Trophoblast cell (in vitro differentiated cells and primary cell): ENCODE measurements around the gene GRK6.
A peak's percentile ranks its signal among the peaks of the same experiment; 100 is the strongest.

Experiments used
- DNase-seq, 2 donors: peaks; one replicate each; pipeline ENCODE4 v3.0.0-alpha.2; 2016
- H2AFZ ChIP-seq: 2 replicates; pipeline ENCODE4 v1.6.1; 2013; ENCODE audit warnings: low read length, moderate library complexity, mild to moderate bottlenecking; ENCODE audit not compliant: insufficient read depth, poor library complexity
- H2AK5ac ChIP-seq: 2 replicates; pipeline ENCODE4 v1.6.1; 2013; ENCODE audit warnings: mild to moderate bottlenecking, low read length
- H2BK120ac ChIP-seq: 2 replicates; pipeline ENCODE4 v1.6.1; 2013; ENCODE audit warnings: low read length, mild to moderate bottlenecking, moderate library complexity; ENCODE audit not compliant: insufficient read depth, poor library complexity
- H2BK12ac ChIP-seq: 2 replicates; pipeline ENCODE4 v1.6.1; 2013; ENCODE audit warnings: mild to moderate bottlenecking, low read length, moderate library complexity
- H2BK5ac ChIP-seq: 2 replicates; pipeline ENCODE4 v1.6.1; 2013; ENCODE audit warnings: low read length, low read depth, moderate library complexity, mild to moderate bottlenecking; ENCODE audit not compliant: poor library complexity
- H3K14ac ChIP-seq: 2 replicates; pipeline ENCODE4 v1.6.1; 2013; ENCODE audit warnings: mild to moderate bottlenecking, low read length
- H3K18ac ChIP-seq: 2 replicates; pipeline ENCODE4 v1.6.1; 2013; ENCODE audit warnings: mild to moderate bottlenecking, low read length
- H3K23ac ChIP-seq: 2 replicates; pipeline ENCODE4 v1.6.1; 2013; ENCODE audit warnings: low read length
- H3K27ac ChIP-seq: 2 replicates; pipeline ENCODE4 v1.5.1; 2013; ENCODE audit warnings: low read depth, mild to moderate bottlenecking, inconsistent platforms, low read length, moderate library complexity
- H3K27me3 ChIP-seq: 2 replicates; pipeline ENCODE4 v1.6.1; 2013; ENCODE audit warnings: inconsistent platforms, mild to moderate bottlenecking, low read length, moderate library complexity; ENCODE audit not compliant: insufficient read depth
- H3K36me3 ChIP-seq, 2 experiments: 1 replicate in 1 of 2; 2 replicates in 1 of 2; pipeline ENCODE4 v1.6.1; 2013; ENCODE audit warnings: low read length in 2 of 2, mild to moderate bottlenecking in 2 of 2, moderate library complexity in 1 of 2; ENCODE audit not compliant: insufficient read depth in 2 of 2, control insufficient read depth in 1 of 2
- H3K4ac ChIP-seq: 2 replicates; pipeline ENCODE4 v1.6.1; 2013; ENCODE audit warnings: low read depth, mild to moderate bottlenecking, low read length, moderate library complexity
- H3K4me1 ChIP-seq, 2 experiments: 1 replicate in 1 of 2; 2 replicates in 1 of 2; pipeline ENCODE4 v1.6.1; 2013; ENCODE audit warnings: low read length in 2 of 2, mild to moderate bottlenecking in 2 of 2, moderate library complexity in 1 of 2; ENCODE audit not compliant: insufficient read depth in 2 of 2, control insufficient read depth in 1 of 2
- H3K4me2 ChIP-seq: 2 replicates; pipeline ENCODE4 v1.6.1; 2013; ENCODE audit warnings: inconsistent platforms, mild to moderate bottlenecking, low read length, moderate library complexity
- H3K4me3 ChIP-seq: 2 replicates; pipeline ENCODE4 v1.5.1; 2013; ENCODE audit warnings: mild to moderate bottlenecking, low read depth, low read length, inconsistent platforms
- H3K79me1 ChIP-seq: one replicate; pipeline ENCODE4 v1.6.1; 2013; ENCODE audit warnings: low read length
- H3K79me2 ChIP-seq: 2 replicates; pipeline ENCODE4 v1.6.1; 2013; ENCODE audit warnings: low read length, mild to moderate bottlenecking; ENCODE audit not compliant: control insufficient read depth, insufficient read depth, poor library complexity
- H3K9ac ChIP-seq: 2 replicates; pipeline ENCODE4 v1.6.1; 2013; ENCODE audit warnings: mild to moderate bottlenecking, low read length
- H3K9me3 ChIP-seq: 2 replicates; pipeline ENCODE4 v1.6.1; 2013; ENCODE audit warnings: low read depth, mild to moderate bottlenecking, control low read depth, inconsistent platforms, low read length; ENCODE audit not compliant: insufficient read depth
- H4K12ac ChIP-seq: 2 replicates; pipeline ENCODE4 v1.6.1; 2013; ENCODE audit warnings: low read depth, mild to moderate bottlenecking, low read length, moderate library complexity
- H4K8ac ChIP-seq: 2 replicates; pipeline ENCODE4 v1.6.1; 2013; ENCODE audit warnings: low read depth, mild to moderate bottlenecking, low read length, moderate library complexity
- H4K91ac ChIP-seq: one replicate; pipeline ENCODE4 v1.6.1; 2013; ENCODE audit warnings: low read depth, mild to moderate bottlenecking, low read length, moderate library complexity
- WGBS: extraction: QIAGEN DNeasy Blood & Tissue Kit; methylation state at CpG from one replicate; pipeline ENCODE4 v1.1.7; 2013; ENCODE audit warnings: missing lambda C conversion rate; ENCODE audit not compliant: insufficient read length, insufficient coverage; ENCODE audit errors: extremely low coverage; 5-methylcytosine and 5-hydroxymethylcytosine counted together

GRK6 gene

DNA sequence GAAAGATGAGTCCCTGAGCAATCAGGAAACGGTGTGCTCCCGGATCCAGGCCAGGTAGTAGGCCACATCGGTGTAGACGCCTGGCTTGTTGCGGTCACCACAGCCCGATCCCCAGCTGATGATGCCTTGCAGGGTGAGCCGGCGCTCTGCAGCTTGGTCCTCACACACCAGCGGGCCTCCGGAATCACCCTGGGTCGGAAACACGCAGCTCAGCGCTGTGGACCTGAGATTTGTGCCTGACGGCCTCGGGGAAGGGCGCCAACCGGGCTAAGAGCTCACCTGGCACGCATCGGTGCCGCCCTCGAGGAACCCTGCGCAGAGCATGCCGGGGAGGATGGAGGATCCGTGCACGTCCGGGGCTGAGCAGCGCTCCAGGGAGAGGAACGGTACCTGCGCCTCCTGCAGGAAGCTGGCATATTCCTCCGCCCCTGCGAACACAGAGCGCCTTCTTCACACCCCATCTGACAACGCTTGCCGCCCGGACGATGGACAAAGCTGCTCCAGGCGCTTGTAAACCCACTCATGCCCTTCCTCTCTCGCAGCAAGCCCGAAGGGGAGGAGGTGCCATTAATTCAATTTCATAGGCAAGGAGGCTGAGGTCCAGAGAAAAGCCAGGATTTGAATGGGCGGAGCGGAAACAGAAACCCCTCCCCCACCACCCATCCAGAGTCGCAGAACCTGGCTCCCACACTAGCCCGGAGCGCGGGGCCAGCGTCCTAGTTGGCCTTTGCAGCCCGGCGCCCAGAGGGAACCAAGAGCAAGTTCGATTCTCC, 24.0 kb upstream of the GRK6 start:
- H3K4me3 ChIP-seq: no peak overlapping the region
- no CpG with 5 or more reads among the region's 49 CpGs for WGBS
- peak overlapping the region; percentile 89 for H4K8ac ChIP-seq
- H2AK5ac ChIP-seq: no peak overlapping the region
- H2BK120ac ChIP-seq: no peak overlapping the region
- no peak overlapping the region for H3K9ac ChIP-seq
- H3K27me3 ChIP-seq: peaks cover 28% of the 10 kb centered on the region
- peak overlapping the region; percentile 9 for H4K12ac ChIP-seq
- peaks cover 14 to 23% of the 10 kb centered on the region in 2 experiments for H3K4me1 ChIP-seq
- H2BK5ac ChIP-seq: no peak overlapping the region
- H3K23ac ChIP-seq: no peak overlapping the region
- peak; percentile 79 to 85 for DNase-seq
- no peak overlapping the region for H4K91ac ChIP-seq
- H3K79me1 ChIP-seq: peaks cover 2% of the 10 kb centered on the region
- H3K9me3 ChIP-seq: no peaks in the 10 kb centered on the region
- H3K79me2 ChIP-seq: no peaks in the 10 kb centered on the region
- no peak overlapping the region for H3K4ac ChIP-seq
- H3K27ac ChIP-seq: no peak overlapping the region
- peak overlapping the region; percentile 97 for H3K4me2 ChIP-seq
- H3K36me3 ChIP-seq: no peaks in the 10 kb centered on the region
- H3K18ac ChIP-seq: no peak overlapping the region
- peak overlapping the region; percentile 72 for H2AFZ ChIP-seq
- no peak overlapping the region for H3K14ac ChIP-seq
- H2BK12ac ChIP-seq: no peak overlapping the region

DNA sequence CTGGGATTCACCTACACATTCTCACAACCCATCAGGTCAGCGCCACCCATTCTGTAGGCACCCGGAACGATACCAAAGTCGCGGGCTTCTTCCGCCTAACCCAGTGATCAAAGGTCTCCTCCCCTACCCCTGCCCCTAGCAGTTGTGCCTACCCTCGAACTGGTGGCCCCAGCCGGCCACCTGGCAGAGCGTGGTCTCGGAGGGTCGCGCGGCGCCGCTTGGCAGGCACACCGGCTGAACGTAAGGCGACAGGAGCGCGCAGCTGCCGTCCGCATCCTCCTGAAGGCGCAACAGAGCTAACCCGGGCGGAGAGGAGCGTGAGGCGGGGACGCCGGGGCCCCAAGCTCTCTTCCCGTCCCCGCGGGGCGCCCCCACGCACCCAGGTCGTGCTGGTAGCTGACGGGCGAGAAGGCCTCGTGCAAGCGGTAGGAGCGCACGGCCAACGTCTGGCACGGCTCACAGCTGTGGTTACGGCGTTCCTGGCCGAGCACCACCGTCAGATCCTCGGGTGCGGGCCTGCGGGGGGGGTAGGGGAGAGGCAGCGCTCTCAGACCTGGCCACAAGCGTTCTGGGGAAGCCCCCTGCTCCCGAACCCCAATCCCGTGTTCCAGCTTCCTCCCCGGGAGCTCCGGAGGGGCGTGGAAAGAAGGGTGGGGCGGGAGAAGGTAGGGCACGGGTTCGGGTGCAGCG, 23.2 kb upstream of the GRK6 start:
- H3K4me2 ChIP-seq: peak overlapping the region; percentile 97
- peaks cover 1% of the 10 kb centered on the region for H3K9me3 ChIP-seq
- no peak overlapping the region for H2AK5ac ChIP-seq
- no peak overlapping the region for H2BK120ac ChIP-seq
- no peaks in the 10 kb centered on the region for H3K79me2 ChIP-seq
- H2BK5ac ChIP-seq: no peak overlapping the region
- H3K36me3 ChIP-seq: no peaks in the 10 kb centered on the region
- no peak overlapping the region for H3K9ac ChIP-seq
- no peak overlapping the region for H3K23ac ChIP-seq
- peak overlapping the region; percentile 54 for H3K4me3 ChIP-seq
- peaks cover 2% of the 10 kb centered on the region for H3K79me1 ChIP-seq
- WGBS: no CpG with 5 or more reads among the region's 61 CpGs
- no peak overlapping the region for H4K91ac ChIP-seq
- H3K27ac ChIP-seq: no peak overlapping the region
- peaks cover 28% of the 10 kb centered on the region for H3K27me3 ChIP-seq
- no peak overlapping the region for H3K18ac ChIP-seq
- peaks cover 14 to 23% of the 10 kb centered on the region in 2 experiments for H3K4me1 ChIP-seq
- DNase-seq: peak; percentile 24 to 43
- H4K8ac ChIP-seq: peak overlapping the region; percentile 3
- H2BK12ac ChIP-seq: no peak overlapping the region
- H3K14ac ChIP-seq: no peak overlapping the region
- peak overlapping the region; percentile 74 for H2AFZ ChIP-seq
- H3K4ac ChIP-seq: no peak overlapping the region
- no peak overlapping the region for H4K12ac ChIP-seq

DNA sequence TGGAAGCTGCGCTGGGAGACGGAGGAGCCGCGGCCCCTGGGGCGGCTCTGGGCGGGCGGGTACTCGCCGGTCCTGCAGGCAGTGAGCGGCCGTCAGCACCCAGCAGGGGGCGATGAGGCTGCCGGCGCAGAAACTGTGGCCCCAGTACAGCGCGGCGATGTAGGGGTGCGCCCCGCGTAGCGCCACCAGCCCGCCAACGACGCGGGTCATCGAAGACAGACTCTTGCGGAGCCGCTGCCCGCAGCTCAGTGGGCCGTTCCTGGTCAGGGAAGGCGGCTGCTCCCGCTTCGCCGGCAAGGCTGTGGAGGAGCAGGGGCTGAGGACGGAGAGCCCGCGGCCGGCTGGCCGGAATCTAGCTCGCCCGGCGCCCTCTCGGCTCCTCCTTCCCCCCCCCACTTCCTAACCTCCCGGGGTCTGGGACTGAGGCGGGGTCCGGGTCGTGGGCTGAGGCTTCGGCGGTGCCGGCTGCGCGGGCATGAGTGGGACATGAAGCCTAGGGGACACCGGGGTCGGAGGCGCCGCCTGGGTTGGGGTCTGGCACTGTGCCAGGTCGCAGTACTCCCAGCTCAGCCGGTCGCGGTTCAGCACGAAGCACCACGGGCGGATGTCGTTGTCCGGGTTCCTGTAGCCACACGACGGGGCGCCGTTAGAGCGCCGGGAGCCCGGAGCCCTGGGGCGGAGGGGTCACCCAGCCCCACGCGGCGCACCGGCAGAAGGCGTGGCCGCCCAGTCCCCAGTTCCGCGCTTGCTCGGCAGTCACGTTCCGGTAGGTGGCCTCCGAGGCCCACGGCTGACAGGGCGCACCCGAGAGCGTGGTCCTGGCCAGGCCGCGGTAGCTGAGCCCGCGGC, 22.5 kb upstream of the GRK6 start:
- peak overlapping the region; percentile 97 for H3K4me2 ChIP-seq
- no peaks in the 10 kb centered on the region for H3K79me2 ChIP-seq
- peak overlapping the region; percentile 25 for H4K8ac ChIP-seq
- no peak overlapping the region for H2BK5ac ChIP-seq
- no peak overlapping the region for H2BK120ac ChIP-seq
- no peak overlapping the region for H3K18ac ChIP-seq
- H3K4ac ChIP-seq: no peak overlapping the region
- H3K4me3 ChIP-seq: peak overlapping the region; percentile 64
- H2AFZ ChIP-seq: peak overlapping the region; percentile 74
- H4K12ac ChIP-seq: peak overlapping the region; percentile 26
- no peak overlapping the region for H3K9ac ChIP-seq
- WGBS: no CpG with 5 or more reads among the region's 93 CpGs
- peaks cover 28% of the 10 kb centered on the region for H3K27me3 ChIP-seq
- peak; percentile 78 to 83 for DNase-seq
- no peak overlapping the region for H3K23ac ChIP-seq
- no peaks in the 10 kb centered on the region for H3K36me3 ChIP-seq
- H3K27ac ChIP-seq: no peak overlapping the region
- no peak overlapping the region for H4K91ac ChIP-seq
- H3K9me3 ChIP-seq: peaks cover 1% of the 10 kb centered on the region
- no peak overlapping the region for H2BK12ac ChIP-seq
- H3K14ac ChIP-seq: peak overlapping the region; percentile 26
- H2AK5ac ChIP-seq: no peak overlapping the region
- H3K79me1 ChIP-seq: peaks cover 2% of the 10 kb centered on the region
- H3K4me1 ChIP-seq: peaks cover 14 to 23% of the 10 kb centered on the region in 2 experiments

DNA sequence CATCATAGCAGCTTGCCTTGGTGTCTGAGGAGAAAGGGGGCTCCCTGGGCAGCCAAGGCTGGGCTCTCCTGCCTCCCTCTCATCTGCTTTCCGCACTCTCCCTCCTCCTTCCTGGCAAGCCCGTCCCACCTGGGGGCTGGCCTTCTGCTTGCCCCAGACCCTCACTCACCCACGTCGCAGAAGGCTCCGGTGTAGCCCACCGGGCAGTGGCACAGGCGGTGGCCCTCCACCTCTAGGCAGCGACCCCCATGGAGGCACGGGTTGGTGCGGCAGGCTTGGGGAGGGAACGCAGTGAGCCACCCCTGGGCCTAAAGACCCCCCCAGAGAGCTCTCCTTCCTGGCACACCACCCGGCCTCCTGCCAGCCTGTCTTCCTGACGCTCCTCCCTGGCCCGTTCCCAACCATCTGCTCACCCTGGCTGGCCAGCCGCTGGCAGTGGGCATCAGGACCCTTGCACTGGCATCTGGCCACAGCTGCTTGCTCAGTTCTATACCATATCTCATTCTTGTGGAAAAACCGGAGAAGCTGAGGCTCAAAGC, 21.8 kb upstream of the GRK6 start:
- Histone ChIP-seq H3K9me3 (peaks cover 1% of the 10 kb centered on the region), H3K14ac (no peak overlapping the region), H2BK12ac (no peak overlapping the region), H3K4me2 (peak overlapping the region; percentile 97), H3K9ac (no peak overlapping the region), H3K4me1 (peaks cover 14 to 23% of the 10 kb centered on the region in 2 experiments), H4K91ac (no peak overlapping the region), H4K8ac (peak overlapping the region; percentile 25), H2BK5ac (no peak overlapping the region), H3K36me3 (no peaks in the 10 kb centered on the region), H2AFZ (peak overlapping the region; percentile 1), H4K12ac (no peak overlapping the region), H3K18ac (no peak overlapping the region), H3K4me3 (peak overlapping the region; percentile 64), H3K79me2 (no peaks in the 10 kb centered on the region), H3K27ac (no peak overlapping the region), H3K79me1 (peaks cover 2% of the 10 kb centered on the region), H2BK120ac (no peak overlapping the region), H3K27me3 (peaks cover 28% of the 10 kb centered on the region), H2AK5ac (no peak overlapping the region), H3K23ac (no peak overlapping the region), H3K4ac (no peak overlapping the region)
- no CpG with 5 or more reads among the region's 16 CpGs for WGBS
- no peak for DNase-seq
